PC-3 (cell line): ENCODE data around the gene PCDH15. TPM values are rescaled to one million over a fixed set of nuclear protein-coding genes. Genes with fewer than 3 reads are reported as not detected.

Source experiments
- ATAC-seq: fragments of 200-7000 bp; cut with Tn5 transposase; 2 replicates; pipeline ENCODE4 v1.9.1; 2020; ENCODE audit warnings: mild to moderate bottlenecking, moderate library complexity
- BruUV-seq: library from RNA; stranded (reverse); fragments of 400-500 nt; replicated peaks from 2 replicates; lab custom pipeline; 2021; lab: Mats Ljungman, UMichigan
- CTCF ChIA-PET: fragments of 300-600 bp; sonication (Branson Sonifier 250); formaldehyde crosslinking; loops from one replicate; lab custom pipeline; 2022; ENCODE audit warnings: antibody characterized with exemption; lab: Charles Lee
- POLR2A ChIA-PET: fragments of 300-600 bp; sonication (Branson Sonifier 250); formaldehyde crosslinking; loops from one replicate; lab custom pipeline; 2022; ENCODE audit warnings: antibody characterized with exemption; ENCODE audit not compliant: unreplicated experiment; lab: Charles Lee
- DNase-seq: peaks from one replicate; pipeline ENCODE4 v3.0.0-alpha.2; 2015
- H2AFZ ChIP-seq: fragments of 300-600 bp; sonication (generic); 2 replicates; pipeline ENCODE4 v1.6.0; 2016; ENCODE audit warnings: antibody characterized with exemption, low read length
- H3F3A ChIP-seq: fragments of 300-600 bp; sonication (generic); one replicate; pipeline ENCODE4 v1.6.0; 2017; ENCODE audit warnings: antibody characterized with exemption, low read length, control low read depth, mild to moderate bottlenecking; ENCODE audit not compliant: unreplicated experiment
- H3K27ac ChIP-seq: fragments of 300-600 bp; sonication (generic); 2 replicates; pipeline ENCODE4 v1.5.1; 2016; ENCODE audit warnings: mild to moderate bottlenecking, low read length
- H3K27me3 ChIP-seq: fragments of 300-600 bp; sonication (generic); 2 replicates; pipeline ENCODE4 v1.6.1; 2016; ENCODE audit warnings: low read length, mixed read lengths
- H3K36me3 ChIP-seq: fragments of 300-600 bp; sonication (generic); 2 replicates; pipeline ENCODE4 v1.6.1; 2016; ENCODE audit warnings: low read depth, mixed run types, low read length, mixed read lengths
- H3K4me1 ChIP-seq: fragments of 300-600 bp; sonication (generic); 2 replicates; pipeline ENCODE4 v1.5.1; 2016; ENCODE audit warnings: low read length; ENCODE audit not compliant: insufficient read depth
- H3K4me2 ChIP-seq: fragments of 300-600 bp; sonication (generic); 2 replicates; pipeline ENCODE4 v1.6.0; 2016; ENCODE audit warnings: low read length
- H3K4me3 ChIP-seq: fragments of 300-600 bp; sonication (generic); 2 replicates; pipeline ENCODE4 v1.5.1; 2016; ENCODE audit warnings: mild to moderate bottlenecking, low read length, mixed read lengths
- H3K79me2 ChIP-seq: fragments of 300-600 bp; sonication (generic); 2 replicates; pipeline ENCODE4 v1.6.1; 2017; ENCODE audit warnings: low read length, mixed read lengths
- H3K9ac ChIP-seq: fragments of 300-600 bp; sonication (generic); 2 replicates; pipeline ENCODE4 v1.6.0; 2016; ENCODE audit warnings: mild to moderate bottlenecking, low read length
- H3K9me2 ChIP-seq: fragments of 300-600 bp; sonication (generic); replicated peaks from 2 replicates; pipeline ENCODE4 v1.6.1; 2016; ENCODE audit warnings: mixed run types, low read length, mixed read lengths
- H3K9me3 ChIP-seq: fragments of 300-600 bp; sonication (generic); 2 replicates; pipeline ENCODE4 v1.6.1; 2016; ENCODE audit warnings: low read length, mixed read lengths
- H4K20me1 ChIP-seq: fragments of 300-600 bp; sonication (generic); 2 replicates; pipeline ENCODE4 v1.6.1; 2016; ENCODE audit warnings: low read length, mixed read lengths
- EZH2 ChIP-seq: fragments of 300-600 bp; sonication (generic); IDR thresholded peaks from one replicate; pipeline ENCODE4 v1.6.1; 2017; ENCODE audit warnings: antibody characterized with exemption, mild to moderate bottlenecking, low read length; ENCODE audit not compliant: unreplicated experiment
- EZH2phosphoT487 ChIP-seq: fragments of 300-600 bp; sonication (generic); IDR thresholded peaks from 2 replicates; pipeline ENCODE4 v1.6.1; 2018; ENCODE audit warnings: mild to moderate bottlenecking, antibody characterized with exemption, low read length, borderline replicate concordance
- intact Hi-C: fragments of 100-400 bp; cut with micrococcal nuclease; formaldehyde crosslinking; loops from 2 replicates; pipeline ENCODE4 v1.9.0; 2023
- total RNA-seq: library from RNA; depleted of rRNA; stranded (reverse); fragments of >200 nt; gene quantifications from 2 replicates; pipeline ENCODE4 v1.2.3, GENCODE V29; 2014
- TF ChIP-seq, protein P1 (sequence below): fragments of 300-600 bp; sonication (generic); conservative IDR thresholded peaks from 2 replicates; pipeline ENCODE4 v1.5.1; 2017; ENCODE audit warnings: antibody characterized with exemption, low read depth, mild to moderate bottlenecking, low read length

Gene PCDH15
- total RNA-seq, 1 experiment from 2014 or later = not detected

DNA sequence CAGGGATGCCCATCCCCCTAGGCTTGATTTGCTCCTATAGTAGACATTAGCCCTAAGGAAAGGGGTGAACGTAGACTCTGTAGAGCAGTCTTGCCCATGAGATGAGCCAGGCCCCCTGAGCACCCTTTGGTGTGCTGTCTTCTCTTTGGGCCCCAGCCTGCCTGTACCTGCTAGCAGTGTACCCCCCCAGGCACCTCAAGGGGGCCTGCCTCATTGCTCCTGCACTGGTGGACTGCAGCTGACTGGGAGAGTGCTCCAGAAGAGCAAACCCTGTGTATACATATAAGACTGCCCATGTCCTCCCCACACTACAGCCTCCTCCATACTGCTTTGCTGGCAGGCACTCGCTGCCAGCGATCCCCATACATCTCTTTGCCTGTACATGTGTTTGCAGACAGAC is 206.7 kb downstream of the PCDH15 start:
- no peaks in the 10 kb centered on the region for H3F3A ChIP-seq
- ChIA-PET POLR2A (no interaction called here), CTCF (no interaction called here)
- H3K9me3 ChIP-seq = no peaks in the 10 kb centered on the region
- H3K4me3 ChIP-seq = no peak overlapping the region
- no TSS peak for BruUV-seq
- TF ChIP-seq EZH2phosphoT487 (no peak), EZH2 (no peak)
- TF ChIP-seq, protein P1, sequence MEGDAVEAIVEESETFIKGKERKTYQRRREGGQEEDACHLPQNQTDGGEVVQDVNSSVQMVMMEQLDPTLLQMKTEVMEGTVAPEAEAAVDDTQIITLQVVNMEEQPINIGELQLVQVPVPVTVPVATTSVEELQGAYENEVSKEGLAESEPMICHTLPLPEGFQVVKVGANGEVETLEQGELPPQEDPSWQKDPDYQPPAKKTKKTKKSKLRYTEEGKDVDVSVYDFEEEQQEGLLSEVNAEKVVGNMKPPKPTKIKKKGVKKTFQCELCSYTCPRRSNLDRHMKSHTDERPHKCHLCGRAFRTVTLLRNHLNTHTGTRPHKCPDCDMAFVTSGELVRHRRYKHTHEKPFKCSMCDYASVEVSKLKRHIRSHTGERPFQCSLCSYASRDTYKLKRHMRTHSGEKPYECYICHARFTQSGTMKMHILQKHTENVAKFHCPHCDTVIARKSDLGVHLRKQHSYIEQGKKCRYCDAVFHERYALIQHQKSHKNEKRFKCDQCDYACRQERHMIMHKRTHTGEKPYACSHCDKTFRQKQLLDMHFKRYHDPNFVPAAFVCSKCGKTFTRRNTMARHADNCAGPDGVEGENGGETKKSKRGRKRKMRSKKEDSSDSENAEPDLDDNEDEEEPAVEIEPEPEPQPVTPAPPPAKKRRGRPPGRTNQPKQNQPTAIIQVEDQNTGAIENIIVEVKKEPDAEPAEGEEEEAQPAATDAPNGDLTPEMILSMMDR = no peak
- no peaks in the 10 kb centered on the region for H3K36me3 ChIP-seq
- H3K4me2 ChIP-seq = no peak overlapping the region
- H2AFZ ChIP-seq = no peak overlapping the region
- ATAC-seq (no peak), DNase-seq (no peak)
- no peak overlapping the region for H3K9ac ChIP-seq
- H4K20me1 ChIP-seq = no peaks in the 10 kb centered on the region
- no peaks in the 10 kb centered on the region for H3K9me2 ChIP-seq
- no peaks in the 10 kb centered on the region for H3K4me1 ChIP-seq
- H3K27ac ChIP-seq = no peak overlapping the region
- intact Hi-C loops = no loop called here
- no peaks in the 10 kb centered on the region for H3K27me3 ChIP-seq
- H3K79me2 ChIP-seq = no peaks in the 10 kb centered on the region

DNA sequence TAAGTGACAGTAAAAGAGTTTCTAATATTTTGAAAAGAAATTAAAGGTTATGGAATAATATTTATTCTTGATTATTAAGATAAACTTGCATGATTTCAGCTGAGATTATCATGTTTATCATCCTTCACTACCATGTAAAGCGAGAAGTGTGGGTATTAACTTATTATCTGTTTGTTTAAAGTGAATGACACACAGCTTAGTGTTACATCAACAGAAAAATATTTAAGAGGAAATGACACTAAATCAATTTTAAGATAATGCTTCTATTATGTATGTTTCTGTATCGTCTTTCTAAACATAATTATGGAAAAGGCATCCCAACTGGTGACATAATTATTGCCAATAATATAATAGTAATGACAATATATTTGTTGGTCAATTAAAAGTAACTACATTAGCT is 213.1 kb downstream of the PCDH15 start:
- peak; percentile 58 for DNase-seq

DNA sequence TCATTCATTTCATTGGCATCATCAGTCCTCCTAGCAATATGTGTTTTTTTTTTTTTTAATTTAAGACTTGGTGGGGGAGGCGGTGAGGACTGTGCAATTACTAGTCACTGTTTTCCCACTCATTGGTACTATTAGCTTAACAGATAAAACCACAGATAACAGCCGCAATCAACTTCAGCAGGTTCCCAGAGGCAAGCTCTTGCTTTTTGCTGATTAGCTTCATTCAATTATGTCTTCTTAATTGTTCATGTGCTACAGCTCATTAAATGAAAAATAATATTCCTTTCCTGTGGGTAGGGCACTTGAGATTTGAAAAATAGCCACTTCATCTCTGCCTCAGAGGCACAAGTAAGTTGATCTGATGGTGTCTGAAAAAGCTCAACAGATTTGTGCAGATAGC is 215.5 kb downstream of the PCDH15 start:
- no peak for DNase-seq
- ChIA-PET CTCF (no interaction called here), POLR2A (interaction anchor here (0.7 kb wide), 1 partner anchor 814 kb away, joined by 3 read pairs; no protein-coding TSS in a partner anchor)

More for the DNA sequence above, 213.1 kb downstream of the PCDH15 start:
- Histone ChIP-seq H3K9me3 (no peaks in the 10 kb centered on the region), H2AFZ (no peak overlapping the region), H3K9me2 (no peaks in the 10 kb centered on the region), H3K4me2 (no peak overlapping the region), H3K9ac (no peak overlapping the region), H3K79me2 (no peaks in the 10 kb centered on the region), H3K4me3 (no peak overlapping the region), H3F3A (no peaks in the 10 kb centered on the region), H3K36me3 (no peaks in the 10 kb centered on the region), H3K27me3 (no peaks in the 10 kb centered on the region), H3K4me1 (peaks cover 13% of the 10 kb centered on the region), H3K27ac (no peak overlapping the region), H4K20me1 (no peaks in the 10 kb centered on the region)
- TF ChIP-seq, protein P1 = no peak
- TF ChIP-seq EZH2phosphoT487 (no peak), EZH2 (no peak)
- CTCF ChIA-PET = no interaction called here
- peak; percentile 97 for ATAC-seq
- intact Hi-C loops = loop anchor here (1.0 to 10.0 kb wide), 2 partner anchors 25 to 207 kb away; no protein-coding TSS in a partner anchor
- POLR2A ChIA-PET = interaction anchor here (0.6 kb wide), 1 partner anchor 415 kb away, joined by 6 read pairs; no protein-coding TSS in a partner anchor
- no TSS peak for BruUV-seq

More for the DNA sequence above, 215.5 kb downstream of the PCDH15 start:
- Histone ChIP-seq H3K27me3 (no peaks in the 10 kb centered on the region), H2AFZ (no peak overlapping the region), H3K27ac (no peak overlapping the region), H3K79me2 (no peaks in the 10 kb centered on the region), H3K4me2 (no peak overlapping the region), H3K4me3 (no peak overlapping the region), H3F3A (no peaks in the 10 kb centered on the region), H3K9me2 (no peaks in the 10 kb centered on the region), H3K4me1 (peaks cover 23% of the 10 kb centered on the region), H3K9me3 (no peaks in the 10 kb centered on the region), H4K20me1 (no peaks in the 10 kb centered on the region), H3K36me3 (no peaks in the 10 kb centered on the region), H3K9ac (no peak overlapping the region)
- intact Hi-C loops = loop anchor here (10.0 kb wide), 1 partner anchor 209 kb away; no protein-coding TSS in a partner anchor
- no TSS peak for BruUV-seq
- no peak for ATAC-seq
- TF ChIP-seq, protein P1 = no peak
- no peak for TF ChIP-seq EZH2
